BLaER1 (cell line): Measurements from ENCODE around the gene DPH3.

Experiments used
- H3K27ac ChIP-seq: shearing (Covaris generic); formaldehyde crosslinking; 2 replicates; pipeline ENCODE4 v1.8.1; 2022
- H3K27me3 ChIP-seq: shearing (Covaris generic); formaldehyde crosslinking; 2 replicates; pipeline ENCODE4 v1.8.1; 2022
- H3K36me3 ChIP-seq: shearing (Covaris generic); formaldehyde crosslinking; 2 replicates; pipeline ENCODE4 v1.8.1; 2022
- H3K4me1 ChIP-seq: shearing (Covaris generic); formaldehyde crosslinking; 2 replicates; pipeline ENCODE4 v1.8.1; 2022
- H3K4me2 ChIP-seq: shearing (Covaris generic); formaldehyde crosslinking; 2 replicates; pipeline ENCODE4 v1.8.1; 2022
- H3K4me3 ChIP-seq: shearing (Covaris generic); formaldehyde crosslinking; 2 replicates; pipeline ENCODE4 v1.8.1; 2022
- H3K9ac ChIP-seq: shearing (Covaris generic); formaldehyde crosslinking; 2 replicates; pipeline ENCODE4 v1.8.1; 2022
- H3K9me3 ChIP-seq: shearing (Covaris generic); formaldehyde crosslinking; 2 replicates; pipeline ENCODE4 v1.8.1; 2022
- H4K20me1 ChIP-seq: shearing (Covaris generic); formaldehyde crosslinking; 2 replicates; pipeline ENCODE4 v1.8.1; 2022
- Cebpa-rat ChIP-seq: shearing (Covaris generic); IDR thresholded peaks from 2 replicates; pipeline ENCODE4 v1.8.1; 2022

DPH3 gene

DNA sequence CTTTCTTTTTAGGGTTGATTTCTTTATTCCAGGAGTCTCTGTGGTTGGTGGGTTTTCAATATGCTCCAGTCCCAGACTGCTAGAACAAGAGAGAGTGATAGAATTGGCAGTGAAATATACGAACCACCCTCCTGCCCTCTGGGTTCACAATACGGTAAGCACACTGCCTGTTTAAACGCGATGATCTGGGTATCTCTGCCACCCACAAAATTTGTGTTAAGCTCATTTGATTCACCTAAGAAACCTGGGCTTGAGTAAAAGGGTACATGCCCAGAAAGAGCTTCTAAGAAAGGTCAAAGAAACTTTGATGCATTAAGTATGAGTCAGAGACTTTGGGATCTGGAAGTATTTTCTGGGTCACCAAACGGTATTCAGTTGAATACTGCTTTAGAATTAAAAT lies 30.1 kb upstream of the DPH3 start:
- Histone ChIP-seq H3K27ac (no peak overlapping the region), H3K36me3 (peaks cover 49% of the 10 kb centered on the region), H3K4me2 (no peak overlapping the region), H3K4me1 (peaks cover 26% of the 10 kb centered on the region), H3K9ac (no peak overlapping the region), H3K9me3 (peaks cover 16% of the 10 kb centered on the region), H4K20me1 (peaks cover 3% of the 10 kb centered on the region), H3K27me3 (no peaks in the 10 kb centered on the region), H3K4me3 (no peak overlapping the region)
- no peak for TF ChIP-seq Cebpa-rat

DNA sequence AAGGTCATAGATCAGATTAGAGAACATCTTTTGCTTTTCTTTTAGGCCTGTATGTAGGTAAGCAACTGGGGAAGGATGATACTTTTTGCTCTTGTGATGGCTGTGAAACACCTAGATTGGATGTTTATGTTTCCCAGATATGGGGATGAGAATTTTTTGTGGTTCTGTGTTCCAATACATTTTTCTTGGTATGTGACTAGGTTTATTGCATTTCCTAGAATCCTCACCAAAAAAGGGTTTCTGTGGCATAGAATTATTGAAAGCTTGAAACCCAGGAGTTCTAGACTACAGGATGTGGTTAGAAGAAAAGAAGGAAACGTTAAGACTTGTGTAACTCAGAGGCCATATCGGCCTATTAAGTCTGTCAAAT lies 26.1 kb upstream of the DPH3 start:
- no peak for TF ChIP-seq Cebpa-rat
- no peak overlapping the region for H3K4me3 ChIP-seq
- no peak overlapping the region for H3K27ac ChIP-seq
- peaks cover 38% of the 10 kb centered on the region for H3K4me1 ChIP-seq
- no peaks in the 10 kb centered on the region for H3K27me3 ChIP-seq
- H3K36me3 ChIP-seq = peaks cover 47% of the 10 kb centered on the region
- H3K4me2 ChIP-seq = peak overlapping the region; percentile 37
- H3K9me3 ChIP-seq = peaks cover 12% of the 10 kb centered on the region
- H3K9ac ChIP-seq = no peak overlapping the region
- peaks cover 8% of the 10 kb centered on the region for H4K20me1 ChIP-seq

DNA sequence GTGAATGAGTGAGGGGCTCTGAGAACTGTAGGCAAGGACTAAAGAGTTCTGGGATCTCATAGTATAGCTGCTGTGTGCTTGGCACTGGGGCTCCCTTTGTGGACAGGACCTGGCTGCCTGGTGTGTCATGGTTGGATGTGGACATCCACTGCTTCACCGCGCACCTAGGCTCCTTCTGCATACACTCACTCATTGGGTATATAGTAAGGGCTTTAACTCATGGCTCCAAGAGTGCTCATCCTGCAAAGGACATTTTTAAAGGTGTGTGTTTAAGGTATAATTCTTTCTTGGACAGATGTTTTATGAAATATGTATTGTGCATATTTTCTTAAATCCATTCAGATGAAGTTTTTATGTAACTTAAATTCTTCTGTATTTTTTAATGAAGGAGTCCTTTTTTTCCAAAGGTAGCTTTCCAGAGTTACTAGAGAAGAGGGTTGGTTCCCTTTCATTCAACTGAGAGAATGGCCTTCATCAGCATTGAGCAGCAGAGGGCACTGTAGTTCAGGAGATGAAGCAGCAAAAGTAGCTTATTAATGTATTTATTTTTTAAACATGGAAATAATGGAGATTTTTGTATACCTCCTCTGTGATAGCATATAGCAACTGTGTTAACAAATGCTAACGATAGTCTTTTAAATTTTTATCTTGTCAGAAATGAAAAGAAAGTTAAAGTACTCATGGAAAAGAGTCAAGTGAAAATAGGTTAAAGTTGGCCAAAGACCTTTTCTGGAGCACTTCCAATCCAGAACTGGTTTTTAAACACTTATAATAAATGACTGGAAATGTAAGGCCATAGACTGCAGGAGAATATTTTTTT lies 25.5 kb upstream of the DPH3 start:
- H4K20me1 ChIP-seq = peaks cover 8% of the 10 kb centered on the region
- H3K9ac ChIP-seq = no peak overlapping the region
- no peak overlapping the region for H3K27ac ChIP-seq
- H3K4me2 ChIP-seq = peak overlapping the region; percentile 37
- TF ChIP-seq Cebpa-rat = no peak
- peaks cover 41% of the 10 kb centered on the region for H3K36me3 ChIP-seq
- peaks cover 12% of the 10 kb centered on the region for H3K9me3 ChIP-seq
- peaks cover 38% of the 10 kb centered on the region for H3K4me1 ChIP-seq
- H3K27me3 ChIP-seq = no peaks in the 10 kb centered on the region
- no peak overlapping the region for H3K4me3 ChIP-seq

DNA sequence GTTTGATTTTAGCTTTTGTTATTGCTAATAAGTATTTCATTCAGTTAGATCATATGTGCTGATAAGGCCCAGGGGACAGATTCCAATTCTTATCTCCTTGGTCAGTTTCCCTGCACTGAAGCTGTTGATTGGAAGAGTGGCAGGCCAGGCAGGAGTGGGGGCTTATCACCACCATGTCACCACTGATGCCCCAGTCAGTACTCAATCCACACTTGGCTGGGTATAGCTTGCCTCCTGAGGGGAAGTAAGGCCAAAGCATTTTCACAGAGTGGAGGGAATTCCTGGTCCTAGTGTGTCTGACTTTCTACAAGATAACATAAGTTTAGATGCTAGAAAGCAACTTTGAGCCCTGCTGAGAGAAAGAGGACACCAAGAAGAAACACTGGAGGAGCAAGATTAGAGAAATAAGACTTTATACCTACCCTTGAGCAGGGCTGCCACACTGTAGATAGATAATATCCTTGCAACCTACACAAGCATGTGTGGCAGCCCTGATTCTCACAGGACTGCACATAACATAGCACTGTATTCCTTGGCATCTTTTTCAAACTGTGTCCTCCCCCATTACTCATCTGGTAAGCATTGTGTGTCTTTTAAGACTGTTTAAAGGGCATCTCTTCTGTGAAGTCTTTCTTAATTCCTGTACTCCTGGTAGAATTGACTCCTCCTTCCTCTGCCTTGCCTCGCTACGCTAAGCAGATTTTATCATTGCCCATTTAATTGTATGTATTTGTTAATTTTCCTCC lies 24.6 kb upstream of the DPH3 start:
- Histone ChIP-seq H3K4me3 (no peak overlapping the region), H3K27me3 (no peaks in the 10 kb centered on the region), H3K4me1 (peaks cover 38% of the 10 kb centered on the region), H3K27ac (no peak overlapping the region), H3K9ac (no peak overlapping the region), H3K9me3 (peaks cover 11% of the 10 kb centered on the region), H4K20me1 (peaks cover 8% of the 10 kb centered on the region), H3K36me3 (peaks cover 38% of the 10 kb centered on the region), H3K4me2 (no peak overlapping the region)
- no peak for TF ChIP-seq Cebpa-rat

DNA sequence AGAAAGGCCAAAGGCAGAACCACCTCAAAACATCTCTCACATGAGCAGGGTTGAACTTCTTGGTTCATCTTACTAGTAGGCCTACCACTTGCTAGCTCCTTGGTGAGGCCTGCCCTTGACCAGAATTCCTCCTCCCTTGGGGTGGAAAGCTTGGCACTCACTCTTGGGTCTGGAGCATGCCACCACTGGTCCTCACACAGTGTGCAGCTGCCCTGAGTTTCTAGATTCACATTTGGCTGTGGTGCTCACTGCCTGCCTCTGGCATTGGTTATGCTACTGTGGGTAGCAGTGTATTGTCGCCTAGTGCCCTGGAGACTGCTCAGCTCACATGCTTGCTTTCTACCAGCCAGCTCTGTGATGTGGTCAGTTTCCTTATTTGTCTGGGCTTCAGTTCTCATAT lies 23.9 kb upstream of the DPH3 start:
- peaks cover 5% of the 10 kb centered on the region for H3K9me3 ChIP-seq
- H3K9ac ChIP-seq = no peak overlapping the region
- H3K27ac ChIP-seq = no peak overlapping the region
- H3K27me3 ChIP-seq = no peaks in the 10 kb centered on the region
- peaks cover 39% of the 10 kb centered on the region for H3K36me3 ChIP-seq
- peaks cover 8% of the 10 kb centered on the region for H4K20me1 ChIP-seq
- TF ChIP-seq Cebpa-rat = no peak
- no peak overlapping the region for H3K4me3 ChIP-seq
- H3K4me2 ChIP-seq = 0 out of 2 replicates have a peak overlapping the region, but pooled peaks have one; percentile 13
- peaks cover 38% of the 10 kb centered on the region for H3K4me1 ChIP-seq

DNA sequence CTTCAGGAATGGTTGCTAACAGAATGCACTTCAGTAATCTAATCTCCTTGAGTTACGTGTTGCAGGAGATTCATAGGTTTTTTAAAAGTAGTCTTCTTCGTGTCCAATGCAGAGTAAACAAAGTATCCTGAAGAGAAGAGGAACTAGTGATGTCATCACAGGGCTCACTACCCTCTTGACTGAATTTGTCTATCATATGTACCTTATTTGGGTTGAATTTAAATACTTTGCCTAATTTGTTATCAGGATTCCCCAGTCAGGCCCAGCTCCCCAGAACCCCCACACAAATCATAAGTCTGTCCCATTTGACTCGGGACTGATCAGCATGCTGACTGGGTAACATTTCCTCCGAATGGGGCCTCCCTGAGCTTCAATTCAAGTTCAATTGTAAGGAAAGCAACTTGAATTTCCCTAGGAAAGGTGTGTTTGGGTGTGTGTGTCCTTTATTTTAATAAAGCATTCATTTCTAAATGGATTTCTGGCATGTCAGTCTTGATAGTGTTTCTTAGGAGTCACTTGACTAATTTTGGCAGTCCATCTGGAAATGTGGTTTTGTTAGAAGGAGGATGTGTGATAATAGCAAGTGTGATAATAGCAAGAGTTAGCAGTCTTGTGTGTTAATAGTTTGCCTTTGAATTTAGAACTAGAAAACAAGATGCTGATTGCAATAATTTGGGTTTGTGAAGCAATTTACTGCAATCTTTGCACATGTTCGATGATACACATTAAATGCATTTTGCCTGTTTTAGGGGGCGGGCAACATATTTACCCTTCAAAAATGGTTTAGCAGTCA lies 22.2 kb upstream of the DPH3 start:
- no peak overlapping the region for H3K27ac ChIP-seq
- H3K9me3 ChIP-seq = no peaks in the 10 kb centered on the region
- TF ChIP-seq Cebpa-rat = no peak
- H3K9ac ChIP-seq = no peak overlapping the region
- H3K4me2 ChIP-seq = peak overlapping the region; percentile 48
- H3K4me3 ChIP-seq = no peak overlapping the region
- peaks cover 38% of the 10 kb centered on the region for H3K4me1 ChIP-seq
- H4K20me1 ChIP-seq = peaks cover 8% of the 10 kb centered on the region
- peaks cover 46% of the 10 kb centered on the region for H3K36me3 ChIP-seq
- H3K27me3 ChIP-seq = no peaks in the 10 kb centered on the region

DNA sequence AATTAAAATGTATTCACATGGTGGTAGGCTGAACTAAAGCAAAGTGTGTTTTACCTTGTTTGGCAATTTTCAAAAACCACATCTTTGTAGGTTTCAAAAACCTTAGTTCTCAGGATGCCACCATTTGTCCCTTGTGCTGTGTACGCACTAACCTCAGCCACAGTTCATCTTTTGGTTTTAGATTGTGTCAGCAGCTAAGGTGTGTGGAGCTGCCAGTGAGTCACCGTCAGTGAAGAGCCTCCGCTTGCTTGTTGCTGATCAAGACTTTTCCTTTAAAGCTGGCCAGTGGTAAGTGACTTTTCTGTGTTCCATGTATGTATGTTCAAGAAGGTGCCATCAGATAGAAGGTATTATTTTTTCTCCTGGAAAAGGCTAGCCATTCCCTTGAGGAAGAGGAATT lies 21.4 kb upstream of the DPH3 start:
- H3K27me3 ChIP-seq = no peaks in the 10 kb centered on the region
- H3K9me3 ChIP-seq = no peaks in the 10 kb centered on the region
- TF ChIP-seq Cebpa-rat = no peak
- H3K4me2 ChIP-seq = no peak overlapping the region
- H3K36me3 ChIP-seq = peaks cover 47% of the 10 kb centered on the region
- peaks cover 32% of the 10 kb centered on the region for H3K4me1 ChIP-seq
- H4K20me1 ChIP-seq = peaks cover 8% of the 10 kb centered on the region
- H3K4me3 ChIP-seq = no peak overlapping the region
- no peak overlapping the region for H3K27ac ChIP-seq
- H3K9ac ChIP-seq = no peak overlapping the region

DNA sequence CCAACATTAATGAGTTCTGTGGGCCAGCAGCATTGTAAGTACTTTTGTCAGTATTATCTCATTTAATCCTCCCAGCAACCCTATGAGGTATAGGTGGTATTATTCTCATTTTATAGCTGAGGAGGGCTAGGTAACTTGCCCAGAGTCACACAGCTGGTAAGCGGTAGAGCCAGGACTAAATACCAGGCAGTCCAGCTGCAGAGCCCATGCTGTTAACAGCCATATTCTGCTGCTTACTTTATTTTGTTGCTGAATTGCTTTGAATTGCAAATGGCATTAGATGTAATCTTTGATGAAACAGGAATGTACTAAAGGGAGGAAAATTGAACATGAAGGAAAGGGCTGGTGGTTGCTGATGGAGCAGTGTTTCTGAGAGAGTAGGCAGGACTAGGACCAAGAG lies 19.9 kb upstream of the DPH3 start:
- H3K36me3 ChIP-seq = peaks cover 47% of the 10 kb centered on the region
- H3K4me3 ChIP-seq = no peak overlapping the region
- H3K4me1 ChIP-seq = peaks cover 24% of the 10 kb centered on the region
- H4K20me1 ChIP-seq = peaks cover 3% of the 10 kb centered on the region
- H3K27ac ChIP-seq = no peak overlapping the region
- H3K4me2 ChIP-seq = no peak overlapping the region
- no peaks in the 10 kb centered on the region for H3K27me3 ChIP-seq
- H3K9me3 ChIP-seq = no peaks in the 10 kb centered on the region
- H3K9ac ChIP-seq = no peak overlapping the region
- TF ChIP-seq Cebpa-rat = no peak

DNA sequence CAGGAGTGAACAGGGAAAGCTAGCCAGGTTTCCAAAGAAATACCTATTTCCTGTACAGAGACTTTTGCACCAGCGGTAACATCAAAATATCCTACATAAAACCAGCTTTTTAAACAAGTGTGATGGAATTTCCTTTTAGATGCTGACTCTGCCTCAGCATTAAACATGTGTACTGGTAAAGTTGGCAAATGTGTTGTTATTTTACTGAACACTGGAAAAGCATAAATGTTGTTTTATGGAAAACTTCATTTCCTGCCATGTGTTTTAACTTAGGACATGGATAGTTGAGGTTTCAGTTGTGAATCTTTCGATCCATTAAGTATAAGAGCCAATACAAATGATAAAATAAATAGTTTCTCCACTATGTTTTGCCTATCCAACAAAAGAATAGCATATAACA lies 15.9 kb upstream of the DPH3 start:
- no peak overlapping the region for H3K4me3 ChIP-seq
- H3K27me3 ChIP-seq = no peaks in the 10 kb centered on the region
- TF ChIP-seq Cebpa-rat = no peak
- no peak overlapping the region for H3K9ac ChIP-seq
- no peaks in the 10 kb centered on the region for H4K20me1 ChIP-seq
- H3K36me3 ChIP-seq = peaks cover 51% of the 10 kb centered on the region
- H3K27ac ChIP-seq = no peak overlapping the region
- no peaks in the 10 kb centered on the region for H3K4me1 ChIP-seq
- H3K4me2 ChIP-seq = no peak overlapping the region
- H3K9me3 ChIP-seq = no peaks in the 10 kb centered on the region
